Cardiac muscle cell (in vitro differentiated cells and primary cell): Measurements from ENCODE around the gene PLD1. TPM values are rescaled to one million over a fixed set of nuclear protein-coding genes. Genes with fewer than 3 reads are reported as not detected.

Experiments used
- DNase-seq, 2 donors: peaks; one replicate each; pipeline versions ENCODE4 v3.0.0 to v3.0.0-alpha.2; 2010 to 2017; ENCODE audit warnings: low read depth in 1 of 2, low spot score in 1 of 2
- H3K27ac ChIP-seq: fragments of 200-600 bp; sonication (generic); 2 replicates; pipeline ENCODE4 v1.5.1; 2016
- H3K27me3 ChIP-seq: fragments of 200-600 bp; sonication (generic); 2 replicates; pipeline ENCODE4 v1.6.0; 2016; ENCODE audit warnings: control low read depth
- H3K36me3 ChIP-seq: fragments of 200-600 bp; sonication (generic); 2 replicates; pipeline ENCODE4 v1.5.1; 2016; ENCODE audit warnings: control low read depth
- H3K4me1 ChIP-seq: fragments of 200-600 bp; sonication (generic); 2 replicates; pipeline ENCODE4 v1.8.1; 2017; ENCODE audit warnings: low read depth, mild to moderate bottlenecking, mixed run types
- H3K4me3 ChIP-seq: fragments of 200-600 bp; sonication (generic); 2 replicates; pipeline ENCODE4 v1.5.1; 2016; ENCODE audit warnings: mild to moderate bottlenecking
- H3K9me3 ChIP-seq: fragments of 200-600 bp; sonication (generic); 2 replicates; pipeline ENCODE4 v1.5.1; 2017; ENCODE audit warnings: low read depth, mild to moderate bottlenecking, control low read depth
- polyA plus RNA-seq: library from polyadenylated mRNA; unstranded; fragments of >200 nt; fragmentation: Nextera tagmentation; extraction: Ambion mirVana; gene quantifications from 2 replicates; pipeline ENCODE4 v1.2.1, GENCODE V29; 2016
- total RNA-seq: library from RNA; depleted of rRNA; stranded (reverse); fragments of >200 nt; gene quantifications from 2 replicates; pipeline ENCODE4 v1.2.3, GENCODE V29; 2016
- TF ChIP-seq, protein P1 (sequence below): IDR thresholded peaks from 2 replicates; pipeline ENCODE4 v1.5.1; 2012; ENCODE audit warnings: low read depth, mild to moderate bottlenecking, low read length

The PLD1 gene
- total and polyA plus RNA-seq, 2 experiments from 2014 or later, result 18.3 to 35.1 TPM

DNA sequence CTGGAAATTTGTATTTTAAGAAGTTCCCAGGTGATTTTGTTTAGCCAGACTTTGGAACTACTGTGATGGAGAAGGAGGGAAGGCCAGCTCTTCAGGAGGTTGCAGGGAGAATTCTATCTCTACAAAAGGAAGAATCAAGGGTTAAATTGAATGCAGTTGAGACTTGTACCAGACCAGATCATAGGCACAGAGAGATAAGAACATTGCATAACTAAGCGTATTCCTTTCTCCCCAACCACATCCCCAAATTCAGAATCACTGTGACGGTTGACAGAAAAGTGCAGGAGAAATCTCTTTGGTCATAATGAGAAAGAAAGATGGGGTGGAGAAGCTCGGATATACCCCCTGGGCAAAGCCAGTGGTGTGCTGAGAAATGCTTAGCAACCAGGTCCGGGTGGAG lies 7.2 kb downstream of the PLD1 start:
- no peak for DNase-seq
- Histone ChIP-seq H3K4me1 (no peaks in the 10 kb centered on the region), H3K4me3 (no peak overlapping the region), H3K27me3 (no peaks in the 10 kb centered on the region), H3K9me3 (no peaks in the 10 kb centered on the region), H3K27ac (no peak overlapping the region), H3K36me3 (no peaks in the 10 kb centered on the region)
- TF ChIP-seq, protein P1, sequence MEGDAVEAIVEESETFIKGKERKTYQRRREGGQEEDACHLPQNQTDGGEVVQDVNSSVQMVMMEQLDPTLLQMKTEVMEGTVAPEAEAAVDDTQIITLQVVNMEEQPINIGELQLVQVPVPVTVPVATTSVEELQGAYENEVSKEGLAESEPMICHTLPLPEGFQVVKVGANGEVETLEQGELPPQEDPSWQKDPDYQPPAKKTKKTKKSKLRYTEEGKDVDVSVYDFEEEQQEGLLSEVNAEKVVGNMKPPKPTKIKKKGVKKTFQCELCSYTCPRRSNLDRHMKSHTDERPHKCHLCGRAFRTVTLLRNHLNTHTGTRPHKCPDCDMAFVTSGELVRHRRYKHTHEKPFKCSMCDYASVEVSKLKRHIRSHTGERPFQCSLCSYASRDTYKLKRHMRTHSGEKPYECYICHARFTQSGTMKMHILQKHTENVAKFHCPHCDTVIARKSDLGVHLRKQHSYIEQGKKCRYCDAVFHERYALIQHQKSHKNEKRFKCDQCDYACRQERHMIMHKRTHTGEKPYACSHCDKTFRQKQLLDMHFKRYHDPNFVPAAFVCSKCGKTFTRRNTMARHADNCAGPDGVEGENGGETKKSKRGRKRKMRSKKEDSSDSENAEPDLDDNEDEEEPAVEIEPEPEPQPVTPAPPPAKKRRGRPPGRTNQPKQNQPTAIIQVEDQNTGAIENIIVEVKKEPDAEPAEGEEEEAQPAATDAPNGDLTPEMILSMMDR, result no peak

DNA sequence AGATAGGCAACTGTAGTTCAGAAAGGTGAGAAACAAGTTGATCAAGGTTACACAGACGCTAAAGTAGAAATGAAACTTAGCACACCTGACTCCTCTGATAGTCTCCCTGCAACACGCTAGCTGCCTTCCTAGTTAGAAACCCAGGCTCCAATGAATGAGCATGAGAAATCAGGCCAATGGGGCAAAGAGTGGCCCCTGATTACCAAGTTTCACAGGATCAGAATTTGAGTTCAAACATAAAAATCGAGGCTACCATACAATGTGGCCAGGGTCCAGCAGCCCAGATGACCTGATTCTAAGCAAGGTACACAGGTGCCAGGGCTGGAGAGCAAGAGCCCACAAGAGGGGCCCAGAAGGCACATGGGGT lies 7.7 kb downstream of the PLD1 start:
- H3K9me3 ChIP-seq, result no peaks in the 10 kb centered on the region
- H3K27ac ChIP-seq, result no peak overlapping the region
- H3K4me3 ChIP-seq, result no peak overlapping the region
- no peak for DNase-seq
- no peaks in the 10 kb centered on the region for H3K36me3 ChIP-seq
- no peaks in the 10 kb centered on the region for H3K4me1 ChIP-seq
- no peaks in the 10 kb centered on the region for H3K27me3 ChIP-seq
- TF ChIP-seq, protein P1, result no peak

DNA sequence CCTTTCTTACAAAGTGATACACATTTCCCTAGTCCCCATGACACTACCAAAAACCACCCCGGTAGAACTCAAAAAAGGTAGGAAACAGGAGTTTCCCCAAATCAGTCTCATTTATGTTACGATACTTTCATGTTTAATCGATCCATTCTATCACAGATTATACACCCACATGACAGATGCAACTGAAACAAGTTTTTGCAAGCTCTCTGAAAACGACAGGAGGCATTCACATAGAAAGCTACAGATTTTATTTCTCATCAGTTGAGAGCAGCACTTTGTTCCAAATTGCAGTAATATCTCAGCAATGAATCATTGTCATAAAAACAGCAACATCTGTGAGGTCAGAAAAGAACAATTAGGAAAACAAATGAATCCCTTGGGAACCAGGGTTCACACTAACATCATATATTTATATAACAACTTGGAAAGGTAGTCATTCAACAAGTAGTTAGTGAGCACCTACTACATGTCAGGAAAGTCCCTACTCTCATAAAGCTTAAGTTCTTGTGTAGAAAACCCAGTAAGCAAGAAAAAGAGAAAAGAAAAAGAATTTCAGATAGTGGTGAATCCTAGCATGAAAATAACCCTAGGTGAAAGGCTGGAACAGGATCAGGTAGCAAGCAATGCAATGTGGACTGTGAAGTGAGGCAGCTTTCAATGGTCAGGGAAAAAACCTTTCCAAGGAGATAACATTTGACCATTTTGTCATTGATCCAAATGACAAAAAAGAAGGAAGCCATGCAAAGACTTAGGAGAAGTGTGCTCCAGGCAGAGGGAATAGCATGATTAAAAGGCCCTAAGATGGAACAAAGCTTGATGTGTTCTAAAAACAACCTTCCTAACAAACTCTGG lies 8.3 kb downstream of the PLD1 start:
- Histone ChIP-seq H3K27ac (no peak overlapping the region), H3K4me1 (no peaks in the 10 kb centered on the region), H3K27me3 (no peaks in the 10 kb centered on the region), H3K9me3 (no peaks in the 10 kb centered on the region), H3K36me3 (no peaks in the 10 kb centered on the region), H3K4me3 (no peak overlapping the region)
- TF ChIP-seq, protein P1, result no peak
- peak in 1 of 2 donors; percentile 91 for DNase-seq

DNA sequence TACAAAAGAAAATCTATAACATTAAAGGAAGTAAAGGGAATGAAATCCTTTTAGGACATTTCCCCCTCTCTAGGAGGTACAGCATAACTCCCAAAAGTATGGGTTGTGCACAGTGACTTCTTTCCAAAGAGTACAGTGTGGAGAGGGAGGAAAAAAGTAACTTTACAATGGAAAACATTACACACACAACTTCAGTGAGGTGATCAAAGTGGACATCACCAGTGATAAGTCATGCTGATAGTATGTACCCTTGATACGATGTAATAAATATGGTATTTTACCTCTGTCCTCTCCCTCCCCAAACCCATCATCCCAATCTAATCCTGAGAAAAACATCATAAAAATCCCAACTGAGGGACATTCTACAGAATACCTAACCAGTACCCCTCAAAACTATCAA lies 10.8 kb downstream of the PLD1 start:
- Histone ChIP-seq H3K27ac (no peak overlapping the region), H3K9me3 (no peaks in the 10 kb centered on the region), H3K4me3 (no peak overlapping the region), H3K4me1 (no peaks in the 10 kb centered on the region), H3K27me3 (no peaks in the 10 kb centered on the region), H3K36me3 (no peaks in the 10 kb centered on the region)
- DNase-seq, result no peak
- TF ChIP-seq, protein P1, result no peak

DNA sequence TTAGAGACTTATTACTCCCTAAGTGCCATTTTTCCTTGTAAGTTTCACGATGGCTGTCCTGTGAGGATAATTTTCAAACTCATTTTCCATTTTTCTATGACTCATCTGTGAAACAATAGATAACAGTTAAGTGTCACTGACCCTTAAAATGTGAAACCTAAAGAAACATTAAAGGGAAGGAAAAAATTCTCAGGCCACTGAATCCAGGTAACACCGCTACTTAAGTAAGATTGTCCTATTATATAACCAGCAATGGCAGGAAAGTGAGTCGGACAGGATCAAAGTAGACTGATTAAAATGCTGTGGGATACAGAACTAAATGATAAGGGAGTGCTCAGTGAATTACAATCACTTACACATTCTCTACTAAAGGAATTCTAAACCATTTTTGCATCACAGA lies 12.4 kb downstream of the PLD1 start:
- no peaks in the 10 kb centered on the region for H3K4me1 ChIP-seq
- H3K27ac ChIP-seq, result no peak overlapping the region
- TF ChIP-seq, protein P1, result no peak
- no peaks in the 10 kb centered on the region for H3K9me3 ChIP-seq
- H3K27me3 ChIP-seq, result no peaks in the 10 kb centered on the region
- H3K4me3 ChIP-seq, result no peak overlapping the region
- H3K36me3 ChIP-seq, result no peaks in the 10 kb centered on the region
- DNase-seq, result no peak
